Nephron progenitor cell (in vitro differentiated cells): Measurements from ENCODE around the gene C11orf65.

Experiments
- DNase-seq: peaks from one replicate; pipeline ENCODE4 v3.0.0; 2021
- H3K27ac Mint-ChIP-seq: 2 replicates; pipeline ENCODE4 v1.8.0; 2021; ENCODE audit warnings: mild to moderate bottlenecking, moderate library complexity, mixed read lengths
- H3K27me3 Mint-ChIP-seq: 2 replicates; pipeline ENCODE4 v1.8.0; 2021; ENCODE audit warnings: mild to moderate bottlenecking, low read depth, mixed read lengths; ENCODE audit not compliant: poor library complexity
- H3K36me3 Mint-ChIP-seq: 2 replicates; pipeline ENCODE4 v1.8.0; 2021; ENCODE audit warnings: low read depth, mixed read lengths
- H3K4me1 Mint-ChIP-seq: 2 replicates; pipeline ENCODE4 v1.8.0; 2021; ENCODE audit warnings: mixed read lengths
- H3K4me3 Mint-ChIP-seq: 2 replicates; pipeline ENCODE4 v1.8.0; 2021; ENCODE audit warnings: mild to moderate bottlenecking, moderate library complexity, mixed read lengths
- H3K9me3 Mint-ChIP-seq: 2 replicates; pipeline ENCODE4 v1.8.0; 2021; ENCODE audit warnings: mild to moderate bottlenecking, moderate library complexity, mixed read lengths
- TF ChIP-seq, protein P1 (sequence below): fragments of 200-600 bp; sonication (generic); IDR thresholded peaks from 2 replicates; pipeline ENCODE4 v1.5.0; 2021; ENCODE audit warnings: antibody characterized with exemption

Gene C11orf65

DNA sequence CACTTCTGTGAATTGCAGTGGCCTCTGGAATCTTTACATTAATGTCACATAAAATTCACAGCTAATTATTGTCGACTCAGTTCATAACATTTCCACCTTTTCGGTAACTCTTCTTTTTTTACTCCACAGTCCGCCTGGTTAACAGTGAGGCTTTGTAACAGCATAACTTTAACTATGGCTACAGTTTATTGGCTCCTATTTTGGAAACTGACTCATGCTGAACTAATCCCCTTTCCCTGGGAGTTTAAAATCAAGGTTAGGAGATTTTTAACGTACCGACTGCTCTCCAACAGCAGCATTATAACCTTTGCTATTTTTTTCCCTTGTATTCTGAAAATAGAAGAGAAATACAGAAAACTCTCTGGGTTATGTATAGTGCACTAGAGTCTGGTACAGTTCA is 34.1 kb upstream of the C11orf65 start:
- no peak overlapping the region for H3K27ac Mint-ChIP-seq
- TF ChIP-seq, protein P1, sequence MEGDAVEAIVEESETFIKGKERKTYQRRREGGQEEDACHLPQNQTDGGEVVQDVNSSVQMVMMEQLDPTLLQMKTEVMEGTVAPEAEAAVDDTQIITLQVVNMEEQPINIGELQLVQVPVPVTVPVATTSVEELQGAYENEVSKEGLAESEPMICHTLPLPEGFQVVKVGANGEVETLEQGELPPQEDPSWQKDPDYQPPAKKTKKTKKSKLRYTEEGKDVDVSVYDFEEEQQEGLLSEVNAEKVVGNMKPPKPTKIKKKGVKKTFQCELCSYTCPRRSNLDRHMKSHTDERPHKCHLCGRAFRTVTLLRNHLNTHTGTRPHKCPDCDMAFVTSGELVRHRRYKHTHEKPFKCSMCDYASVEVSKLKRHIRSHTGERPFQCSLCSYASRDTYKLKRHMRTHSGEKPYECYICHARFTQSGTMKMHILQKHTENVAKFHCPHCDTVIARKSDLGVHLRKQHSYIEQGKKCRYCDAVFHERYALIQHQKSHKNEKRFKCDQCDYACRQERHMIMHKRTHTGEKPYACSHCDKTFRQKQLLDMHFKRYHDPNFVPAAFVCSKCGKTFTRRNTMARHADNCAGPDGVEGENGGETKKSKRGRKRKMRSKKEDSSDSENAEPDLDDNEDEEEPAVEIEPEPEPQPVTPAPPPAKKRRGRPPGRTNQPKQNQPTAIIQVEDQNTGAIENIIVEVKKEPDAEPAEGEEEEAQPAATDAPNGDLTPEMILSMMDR = no peak
- peaks cover 2% of the 10 kb centered on the region for H3K27me3 Mint-ChIP-seq
- peaks cover 41% of the 10 kb centered on the region for H3K4me1 Mint-ChIP-seq
- no peak overlapping the region for H3K4me3 Mint-ChIP-seq
- DNase-seq = no peak
- no peaks in the 10 kb centered on the region for H3K36me3 Mint-ChIP-seq
- no peaks in the 10 kb centered on the region for H3K9me3 Mint-ChIP-seq

DNA sequence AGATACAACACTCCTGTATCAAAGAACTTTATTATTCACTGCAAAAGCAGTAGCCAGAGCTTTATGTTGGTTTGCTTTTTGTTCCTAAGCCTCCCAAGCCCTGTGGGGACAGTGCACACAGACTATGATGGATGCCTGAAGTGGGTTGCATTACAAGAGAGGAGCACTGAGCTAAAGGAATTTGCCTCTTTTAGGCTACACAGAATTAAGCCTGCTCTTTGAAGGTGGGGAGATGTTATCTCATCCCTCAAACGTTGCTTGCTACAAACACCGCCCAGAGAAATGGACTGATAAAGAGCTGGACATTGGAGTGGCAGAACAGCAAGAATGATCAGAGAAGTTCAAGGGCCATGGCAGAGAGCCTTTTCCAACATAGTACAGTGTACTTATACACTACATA is 33.4 kb upstream of the C11orf65 start:
- Mint-ChIP-seq H3K9me3 (no peaks in the 10 kb centered on the region), H3K4me3 (no peak overlapping the region), H3K4me1 (peaks cover 46% of the 10 kb centered on the region), H3K27me3 (peaks cover 2% of the 10 kb centered on the region), H3K27ac (no peak overlapping the region), H3K36me3 (no peaks in the 10 kb centered on the region)
- TF ChIP-seq, protein P1 = no peak
- no peak for DNase-seq

DNA sequence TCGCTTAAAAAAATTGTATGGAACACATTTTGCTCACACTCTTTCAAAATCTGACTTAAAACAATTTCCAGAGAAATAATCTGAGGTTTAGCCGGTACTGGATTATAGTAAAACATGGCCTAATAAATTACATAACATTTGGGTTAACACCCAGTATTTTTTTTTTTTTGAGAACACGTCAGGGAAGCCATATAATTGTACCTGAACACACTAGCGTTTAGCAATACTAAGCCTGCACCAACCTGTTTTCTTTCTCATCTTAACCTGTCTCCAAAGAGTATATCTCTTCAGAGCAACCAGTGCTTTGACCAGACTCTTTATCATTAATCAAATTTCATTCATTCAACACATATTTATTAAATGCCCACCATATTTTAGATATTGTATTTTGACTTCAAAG is 32.8 kb upstream of the C11orf65 start:
- no peak overlapping the region for H3K27ac Mint-ChIP-seq
- TF ChIP-seq, protein P1 = no peak
- H3K36me3 Mint-ChIP-seq = peaks cover 2% of the 10 kb centered on the region
- peaks cover 2% of the 10 kb centered on the region for H3K27me3 Mint-ChIP-seq
- peaks cover 46% of the 10 kb centered on the region for H3K4me1 Mint-ChIP-seq
- no peak overlapping the region for H3K4me3 Mint-ChIP-seq
- no peak for DNase-seq
- no peaks in the 10 kb centered on the region for H3K9me3 Mint-ChIP-seq

DNA sequence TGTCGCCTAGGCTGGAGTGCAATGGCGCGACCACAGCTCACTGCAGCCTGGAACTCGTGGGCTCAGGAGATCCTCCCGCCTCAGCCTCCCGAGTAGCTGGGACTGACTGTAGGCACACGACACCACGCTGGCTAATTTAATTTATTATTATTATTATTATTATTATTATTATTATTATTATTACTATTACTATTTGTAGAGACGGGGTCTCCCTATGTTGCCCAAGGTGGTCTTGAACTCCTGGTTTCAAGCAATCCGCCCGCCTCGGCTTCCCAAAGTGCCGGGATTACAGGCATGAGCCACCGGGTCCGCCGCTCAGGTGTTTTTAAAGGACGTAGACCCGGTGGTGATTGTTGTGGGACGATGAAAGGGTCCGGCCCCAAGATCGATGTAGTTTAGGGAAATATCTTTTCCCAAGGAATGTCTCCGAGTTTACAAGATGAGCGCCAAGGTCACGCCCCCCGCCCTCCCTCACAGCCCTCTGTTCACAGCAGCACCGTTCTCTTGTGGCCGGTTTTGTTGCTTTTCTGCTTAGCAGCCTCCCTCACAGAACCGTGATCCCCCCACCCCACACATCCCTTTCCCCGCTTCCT is 31.6 kb upstream of the C11orf65 start:
- peak; percentile 18 for DNase-seq
- Mint-ChIP-seq H3K27me3 (peaks cover 2% of the 10 kb centered on the region), H3K36me3 (peaks cover 12% of the 10 kb centered on the region), H3K9me3 (no peaks in the 10 kb centered on the region), H3K4me3 (peak overlapping the region; percentile 86), H3K4me1 (peaks cover 52% of the 10 kb centered on the region), H3K27ac (peak overlapping the region; percentile 51)
- TF ChIP-seq, protein P1 = no peak

DNA sequence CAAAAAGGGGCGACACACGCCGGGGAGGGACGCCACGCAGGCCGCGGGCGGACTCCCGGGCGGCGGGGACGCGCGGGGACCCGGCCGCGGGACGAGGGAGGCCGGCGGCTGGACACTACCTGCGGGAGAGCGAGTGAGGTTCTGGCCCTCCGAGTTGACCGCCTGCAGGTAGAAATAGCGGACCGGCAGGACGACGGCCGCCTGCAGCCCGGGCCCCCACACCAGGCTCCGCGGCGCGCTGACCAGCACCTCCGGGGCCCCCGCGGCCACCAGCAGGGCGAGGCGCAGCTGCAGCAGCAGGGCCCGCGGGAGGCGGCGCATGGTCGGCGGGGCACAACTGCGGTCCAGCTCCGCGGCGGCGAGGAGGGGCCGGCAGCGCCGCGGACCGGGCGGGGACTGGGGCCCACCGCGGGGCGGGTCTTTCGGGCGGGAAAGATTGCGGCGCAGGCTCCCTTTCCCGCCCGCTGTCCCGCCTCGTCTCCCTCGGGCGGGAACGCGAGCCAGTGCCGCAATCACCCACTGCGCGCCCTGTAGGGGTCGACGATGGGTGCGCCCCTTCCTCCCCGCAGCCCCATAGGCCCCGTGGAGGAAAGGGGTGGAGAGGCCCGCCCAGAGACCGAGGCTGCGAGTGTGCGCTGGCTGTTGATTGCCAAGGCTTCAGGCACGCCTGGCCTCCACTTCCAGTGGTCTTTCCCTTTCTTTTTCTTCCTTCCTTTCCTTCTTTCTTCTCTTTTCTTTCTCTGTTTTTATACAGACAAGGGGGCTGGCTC is 30.9 kb upstream of the C11orf65 start, which contains the start of gene POGLUT3:
TSS of gene POGLUT3 (minus strand) at position 339 of the 770 bp plus-strand sequence. CDS start at position 321, 18 bp downstream.
- Mint-ChIP-seq H3K9me3 (no peaks in the 10 kb centered on the region), H3K27ac (peak within 1 kb of the TSS; percentile 99)
- peak; percentile 85 for DNase-seq

More for the DNA sequence above, 30.9 kb upstream of the C11orf65 start, which contains the start of gene POGLUT3:
- H3K4me3 Mint-ChIP-seq = peak within 1 kb of the TSS; percentile 95
- peaks cover 2% of the 10 kb centered on the region for H3K27me3 Mint-ChIP-seq
- H3K4me1 Mint-ChIP-seq = peaks cover 52% of the 10 kb centered on the region
- TF ChIP-seq, protein P1 = no peak
- H3K36me3 Mint-ChIP-seq = peaks cover 14% of the 10 kb centered on the region
